Bone marrow (tissue), 2 donors: ENCODE results near the gene TERF2IP.

Experiments
- DNase-seq, 2 donors: peaks; one replicate each; lab custom pipeline; 2025; lab: John Stamatoyannopoulos, UW

Gene TERF2IP

DNA sequence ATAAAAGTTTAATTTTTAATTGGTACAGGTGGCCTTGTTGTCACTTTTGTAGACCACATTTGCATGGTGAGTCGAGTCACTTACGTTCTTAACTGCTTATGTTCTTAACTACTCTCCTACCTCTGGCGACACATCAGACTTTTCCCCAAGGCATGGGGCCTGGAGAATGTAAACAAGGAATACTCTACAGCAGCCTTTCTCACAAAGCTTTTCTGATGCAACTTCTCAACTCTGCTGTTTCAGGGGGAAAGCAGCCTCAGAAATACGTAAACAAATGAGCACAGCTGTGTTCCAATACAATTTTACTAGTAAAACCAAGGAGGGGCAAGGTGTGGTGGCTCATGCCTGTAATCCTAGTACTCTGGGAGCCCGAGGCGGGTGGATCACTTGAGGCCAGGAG lies 7.0 kb upstream of the TERF2IP start:
- no peak for DNase-seq

- no peak for DNase-seq
Observed at GRCh38 chr16:75644240-75645012, 3.1 kb upstream of the TERF2IP start.

DNA sequence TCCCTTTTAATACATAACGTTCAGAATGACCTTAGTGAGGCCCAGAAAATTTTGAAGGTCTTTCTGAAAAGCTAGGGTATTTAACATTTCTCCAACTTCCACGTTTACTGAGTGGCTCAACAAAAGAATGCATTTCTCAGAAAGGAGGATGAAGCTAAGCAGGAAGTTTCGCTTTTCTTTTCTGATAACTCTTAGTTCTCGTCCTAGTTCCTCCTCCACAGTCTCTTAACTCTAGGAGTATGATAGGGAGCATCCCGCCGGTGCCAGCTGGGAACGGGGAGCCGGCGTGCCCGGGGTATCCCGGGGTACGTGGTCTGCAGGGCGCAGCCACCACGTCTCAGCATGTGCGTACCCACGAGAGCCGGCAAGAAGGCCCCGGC lies 471 bp upstream of the TERF2IP start:
- DNase-seq, result no peak

- DNase-seq, result peak; percentile 59 to 61
Observed at GRCh38 chr16:75648265-75649076, 898 bp downstream of the TERF2IP start.

GRCh38 chr16:75653922-75654321 lies 6.3 kb downstream of the TERF2IP start:
- DNase-seq, result no peak

- no peak for DNase-seq
Observed at GRCh38 chr16:75658175-75658574, 10.6 kb downstream of the TERF2IP start.

GRCh38 chr16:75660321-75660720 lies 12.7 kb downstream of the TERF2IP start:
- no peak for DNase-seq

GRCh38 chr16:75660726-75661302 lies 13.2 kb downstream of the TERF2IP start:
- DNase-seq, result no peak

DNA sequence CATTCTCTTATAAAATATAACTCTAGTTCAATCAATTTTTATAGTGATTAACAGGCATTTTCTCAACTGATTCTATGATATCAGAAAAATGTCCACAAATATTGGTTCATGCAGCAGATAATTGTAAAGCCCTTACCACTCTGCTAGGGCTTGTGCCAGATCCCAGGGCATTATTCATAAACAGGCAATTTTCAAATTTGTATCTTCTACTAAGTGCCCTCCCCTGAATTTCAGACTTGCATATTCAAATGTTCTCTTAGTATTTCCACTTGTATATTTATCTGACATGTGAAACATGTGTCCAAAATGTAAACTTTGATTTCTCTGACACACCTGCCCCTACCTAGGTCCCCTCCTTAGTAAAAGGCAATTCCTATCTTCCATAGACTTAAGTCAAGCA lies 19.9 kb downstream of the TERF2IP start:
- no peak for DNase-seq

- DNase-seq, result no peak
Observed at GRCh38 chr16:75676909-75677308, 29.3 kb downstream of the TERF2IP start, which contains the start of gene CPHXL2. Gene CPHXL2, minus strand, starts transcription at chr16:75677009. Its CDS starts 10 bp downstream, at chr16:75676999.

- DNase-seq, result no peak
Observed at GRCh38 chr16:75679366-75679765, 31.8 kb downstream of the TERF2IP start.

GRCh38 chr16:75682308-75682707 lies 34.7 kb downstream of the TERF2IP start:
- DNase-seq, result no peak

- no peak for DNase-seq
Observed at GRCh38 chr16:75687361-75687760, 39.8 kb downstream of the TERF2IP start.

GRCh38 chr16:75695708-75696107 lies 48.1 kb downstream of the TERF2IP start:
- no peak for DNase-seq

DNA sequence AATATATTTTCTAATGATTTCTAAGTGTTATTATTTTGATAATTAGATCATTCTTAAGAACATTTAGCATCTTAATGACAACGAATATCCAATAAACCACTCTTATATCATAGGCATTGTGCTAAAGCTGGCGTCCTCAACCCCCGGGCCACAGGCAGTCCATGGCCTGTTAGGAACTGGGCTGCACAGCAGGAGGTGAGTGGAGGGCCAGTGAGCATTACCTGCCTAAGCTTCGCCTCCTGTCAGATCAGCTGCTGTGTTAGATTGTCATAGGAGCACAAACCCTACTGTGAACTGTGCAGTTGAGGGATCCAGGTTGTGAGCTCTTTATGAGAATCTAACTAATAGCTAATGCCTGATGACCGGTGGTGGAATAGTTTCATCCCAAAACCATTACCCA lies 50.0 kb downstream of the TERF2IP start:
- no peak for DNase-seq

GRCh38 chr16:75701361-75701760 lies 53.8 kb downstream of the TERF2IP start, which contains the start of gene DUXB:
Gene DUXB, minus strand, starts transcription at chr16:75701461. Its CDS starts 43 bp downstream, at chr16:75701418.
- DNase-seq, result no peak

DNA sequence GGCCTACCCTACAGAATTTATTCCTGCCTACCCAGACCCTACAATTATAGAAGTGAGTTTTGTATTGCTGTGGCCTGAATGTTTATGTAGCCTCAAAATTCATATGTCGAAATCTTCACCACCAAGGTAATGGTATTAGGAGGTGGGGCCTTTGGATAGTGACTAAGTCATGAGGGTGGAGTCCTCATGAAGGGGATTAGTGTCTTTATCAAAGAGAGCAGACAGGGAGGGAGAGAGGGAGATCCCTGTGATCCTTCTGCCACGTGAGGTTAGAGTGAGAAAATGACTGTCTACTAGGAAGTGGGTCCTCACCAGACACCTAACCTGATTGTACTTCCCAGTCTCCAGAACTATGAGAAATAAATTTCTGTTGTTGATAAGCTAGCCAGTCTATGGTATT lies 54.7 kb downstream of the TERF2IP start:
- no peak for DNase-seq

GRCh38 chr16:75703306-75703705 lies 55.7 kb downstream of the TERF2IP start:
- DNase-seq, result no peak
